Body of pancreas (tissue), 4 donors: ENCODE measurements around the gene SLIT2. TPM values are rescaled to one million over a fixed set of nuclear protein-coding genes. Genes with fewer than 3 reads are reported as not detected.

ENCODE experiments used
- ATAC-seq: fragments of 150-250 bp; one replicate; pipeline ENCODE4 v1.9.1; 2016
- DNase-seq, 4 donors: peaks; one replicate each; pipeline ENCODE4 v3.0.0-alpha.2; 2019
- H3K27ac ChIP-seq, 4 donors: fragments of 200-600 bp; sonication (generic); 1 replicate in 3 of 4; 2 replicates in 1 of 4; pipeline versions ENCODE4 v1.5.1 to v1.6.1; 2016 to 2019; ENCODE audit warnings: mild to moderate bottlenecking in 1 of 4, mixed read lengths in 1 of 4, moderate library complexity in 1 of 4
- H3K27me3 ChIP-seq, 2 donors: fragments of 200-600 bp; sonication (generic); one replicate each; pipeline ENCODE4 v1.6.0; 2016; ENCODE audit warnings: mild to moderate bottlenecking in 1 of 2
- H3K36me3 ChIP-seq, 2 donors: fragments of 200-600 bp; sonication (generic); replicated peaks in 1 of 2; 2 replicates each; pipeline ENCODE4 v1.5.1; 2016; ENCODE audit warnings: low read depth in 2 of 2; ENCODE audit not compliant: insufficient read depth in 1 of 2
- H3K4me1 ChIP-seq: fragments of 200-600 bp; sonication (generic); one replicate; pipeline ENCODE4 v1.6.0; 2016
- H3K4me3 ChIP-seq, 2 donors: fragments of 200-600 bp; sonication (generic); 1 replicate in 1 of 2; 2 replicates in 1 of 2; pipeline ENCODE4 v1.5.1; 2016 to 2019
- H3K9me3 ChIP-seq, 3 donors: fragments of 200-600 bp; sonication (generic); 1 replicate in 2 of 3; 2 replicates in 1 of 3; pipeline ENCODE4 v1.5.1; 2016
- CTCF ChIP-seq, 7 experiments: fragments of 450-650 bp in 4 of 7; fragments of 200-600 bp in 3 of 7; sonication (generic) in 3 of 7; IDR thresholded peaks; one replicate each; pipeline ENCODE4 v1.5.1; 2016 to 2019; ENCODE audit warnings: antibody characterized with exemption in 7 of 7
- POLR2A ChIP-seq, 3 donors: fragments of 450-650 bp; IDR thresholded peaks; one replicate each; pipeline ENCODE4 v1.6.1; 2016; ENCODE audit warnings: antibody characterized with exemption in 3 of 3, mild to moderate bottlenecking in 2 of 3
- WGBS, 2 donors: methylation state at CpG; one replicate each; pipeline ENCODE4 v1.1.5; 2017; 5-methylcytosine and 5-hydroxymethylcytosine counted together
- intact Hi-C: fragments of 100-400 bp; cut with DNase I; formaldehyde crosslinking; loops from one replicate; pipeline ENCODE4 v1.15.1; 2023
- total RNA-seq, 2 donors: library from RNA; depleted of rRNA; stranded (reverse); fragments of >200 nt; gene quantifications; one replicate each; pipeline ENCODE4 v1.1.0, GENCODE V29; 2016

The SLIT2 gene
- total RNA-seq, 2 donors from 2014 or later, result 3.1 to 5.6 TPM

- Histone ChIP-seq H3K27me3 (no peaks in the 10 kb centered on the region), H3K27ac (no peak overlapping the region), H3K4me3 (no peak overlapping the region), H3K36me3 (no peaks in the 10 kb centered on the region), H3K9me3 (no peaks in the 10 kb centered on the region), H3K4me1 (no peaks in the 10 kb centered on the region)
- intact Hi-C loops, result no loop called here
- DNase-seq, result no peak
- 45 to 72% methylated on average over 2 of the region's 2 CpGs for WGBS, 2 donors
- TF ChIP-seq POLR2A (IDR thresholded peaks at IDR 0.05), result no peak
- TF ChIP-seq CTCF (IDR thresholded peaks at IDR 0.05), result no peak
- no peak for ATAC-seq
Measured at GRCh38 chr4:20297261-20297660, 45.6 kb downstream of the SLIT2 start.

- DNase-seq, result no peak
- Histone ChIP-seq H3K27me3 (no peaks in the 10 kb centered on the region), H3K27ac (no peak overlapping the region), H3K4me1 (no peaks in the 10 kb centered on the region), H3K4me3 (no peak overlapping the region), H3K9me3 (no peaks in the 10 kb centered on the region), H3K36me3 (no peaks in the 10 kb centered on the region)
- WGBS, 2 donors, result 83 to 89% methylated on average over 6 of the region's 6 CpGs
- intact Hi-C loops, result no loop called here
- no peak for TF ChIP-seq POLR2A (IDR thresholded peaks at IDR 0.05)
- no peak for TF ChIP-seq CTCF (IDR thresholded peaks at IDR 0.05)
- no peak for ATAC-seq
Measured at GRCh38 chr4:20297783-20298182, 46.1 kb downstream of the SLIT2 start.

- H3K27ac ChIP-seq, result no peak overlapping the region
- H3K9me3 ChIP-seq, result no peaks in the 10 kb centered on the region
- intact Hi-C loops, result no loop called here
- DNase-seq (no peak), ATAC-seq (no peak)
- TF ChIP-seq POLR2A (IDR thresholded peaks at IDR 0.05) (no peak), CTCF (IDR thresholded peaks at IDR 0.05) (no peak)
- H3K27me3 ChIP-seq, result no peaks in the 10 kb centered on the region
- no peak overlapping the region for H3K4me3 ChIP-seq
- H3K4me1 ChIP-seq, result no peaks in the 10 kb centered on the region
- no peaks in the 10 kb centered on the region for H3K36me3 ChIP-seq
Measured at GRCh38 chr4:20298455-20298854, 46.8 kb downstream of the SLIT2 start.

DNA sequence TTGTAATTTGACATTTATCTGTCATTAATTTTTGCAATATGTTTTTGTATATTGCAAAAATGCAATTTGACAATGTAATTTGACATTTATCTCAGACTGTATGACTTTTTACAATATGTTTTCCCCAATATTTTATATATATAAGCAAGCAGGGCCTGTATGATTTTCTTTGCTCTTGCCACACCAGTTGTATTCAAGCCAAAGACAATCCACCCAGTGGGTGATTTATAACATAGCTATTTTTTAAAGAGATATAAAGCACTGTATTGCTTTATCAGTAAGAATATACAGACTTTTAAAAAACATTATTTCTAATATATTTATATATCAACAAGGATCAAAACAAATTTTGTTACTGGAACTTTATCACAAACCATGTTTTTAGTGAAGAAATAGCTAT is 47.3 kb downstream of the SLIT2 start:
- DNase-seq, result no peak
- no peaks in the 10 kb centered on the region for H3K4me1 ChIP-seq
- intact Hi-C loops, result no loop called here

More for the DNA sequence above, 47.3 kb downstream of the SLIT2 start:
- no peak overlapping the region for H3K27ac ChIP-seq
- H3K4me3 ChIP-seq, result no peak overlapping the region
- TF ChIP-seq CTCF (IDR thresholded peaks at IDR 0.05), result no peak
- TF ChIP-seq POLR2A (IDR thresholded peaks at IDR 0.05), result no peak
- no peaks in the 10 kb centered on the region for H3K27me3 ChIP-seq
- H3K9me3 ChIP-seq, result no peaks in the 10 kb centered on the region
- H3K36me3 ChIP-seq, result no peaks in the 10 kb centered on the region
- no peak for ATAC-seq
